Caco-2 (cell line): ENCODE measurements around the gene KLHL36. TPM values are rescaled to one million over a fixed set of nuclear protein-coding genes. Genes with fewer than 3 reads are reported as not detected.

Experiments used
- BruUV-seq: library from RNA; stranded (reverse); fragments of 400-500 nt; replicated peaks from 2 replicates; lab custom pipeline; 2021; lab: Mats Ljungman, UMichigan
- CTCF ChIA-PET: fragments of 300-600 bp; sonication (Branson Sonifier 250); formaldehyde crosslinking; loops from one replicate; lab custom pipeline; 2022; ENCODE audit warnings: antibody characterized with exemption; lab: Charles Lee
- POLR2A ChIA-PET: fragments of 300-600 bp; sonication (Branson Sonifier 250); formaldehyde crosslinking; loops from one replicate; lab custom pipeline; 2022; ENCODE audit warnings: antibody characterized with exemption; lab: Charles Lee
- DNase-seq, 2 experiments: peaks; one replicate each; pipeline versions ENCODE4 v3.0.0 to v3.0.0-alpha.2; 2020 to 2022
- H3K27me3 ChIP-seq: replicated peaks from 2 replicates; pipeline ENCODE4 v1.6.0; 2011; ENCODE audit warnings: low read length; ENCODE audit not compliant: control insufficient read depth, insufficient read depth
- H3K36me3 ChIP-seq: 2 replicates; pipeline ENCODE4 v1.5.1; 2011; ENCODE audit warnings: low read length; ENCODE audit not compliant: control insufficient read depth, insufficient read depth
- H3K4me1 ChIP-seq: fragments of 250-450 bp; sonication (Bioruptor Pico); 2 replicates; pipeline ENCODE4 v1.5.1; 2020; ENCODE audit warnings: mild to moderate bottlenecking
- H3K4me3 ChIP-seq: 2 replicates; pipeline ENCODE4 v1.5.1; 2011; ENCODE audit warnings: low read depth, mild to moderate bottlenecking, control low read depth, low read length
- H3K9me3 ChIP-seq: fragments of 250-450 bp; sonication (Bioruptor Pico); 2 replicates; pipeline ENCODE4 v1.5.1; 2020; ENCODE audit warnings: mild to moderate bottlenecking, moderate library complexity
- H3K27ac Mint-ChIP-seq: one replicate; pipeline ENCODE4 v1.8.0; 2022; ENCODE audit warnings: mixed read lengths; ENCODE audit not compliant: unreplicated experiment
- H3K27me3 Mint-ChIP-seq: one replicate; pipeline ENCODE4 v1.8.0; 2022; ENCODE audit warnings: mixed read lengths; ENCODE audit not compliant: insufficient read depth, unreplicated experiment
- H3K36me3 Mint-ChIP-seq: one replicate; pipeline ENCODE4 v1.8.0; 2022; ENCODE audit warnings: mild to moderate bottlenecking, mixed read lengths; ENCODE audit not compliant: insufficient read depth, unreplicated experiment
- H3K4me1 Mint-ChIP-seq: one replicate; pipeline ENCODE4 v1.8.0; 2022; ENCODE audit warnings: low read depth, mixed read lengths; ENCODE audit not compliant: unreplicated experiment
- H3K4me3 Mint-ChIP-seq: one replicate; pipeline ENCODE4 v1.8.0; 2022; ENCODE audit warnings: mild to moderate bottlenecking, moderate library complexity, mixed read lengths; ENCODE audit not compliant: unreplicated experiment
- H3K9me3 Mint-ChIP-seq: one replicate; pipeline ENCODE4 v1.8.0; 2022; ENCODE audit warnings: mixed read lengths; ENCODE audit not compliant: unreplicated experiment
- intact Hi-C: fragments of 100-400 bp; cut with micrococcal nuclease; formaldehyde crosslinking; loops from one replicate; pipeline ENCODE4 v1.10.0; 2022; ENCODE audit not compliant: unreplicated experiment
- total RNA-seq: library from RNA; stranded (reverse); gene quantifications from 2 replicates; pipeline ENCODE4 v1.2.3, GENCODE V29; 2022
- TF ChIP-seq, protein P1 (sequence below), 2 experiments: fragments of 200-600 bp in 1 of 2; IDR thresholded peaks; 1 replicate in 1 of 2; 2 replicates in 1 of 2; pipeline versions ENCODE4 v1.5.1 to v1.8.0; 2011 to 2022; ENCODE audit warnings: antibody characterized with exemption in 1 of 2, control low read depth in 1 of 2, inconsistent platforms in 1 of 2, low read depth in 1 of 2, low read length in 1 of 2, mild to moderate bottlenecking in 1 of 2, moderate library complexity in 1 of 2; ENCODE audit not compliant: insufficient read depth in 1 of 2, severe bottlenecking in 1 of 2, unreplicated experiment in 1 of 2

The KLHL36 gene
- total RNA-seq, 1 experiment from 2014 or later, result 70.2 TPM

DNA sequence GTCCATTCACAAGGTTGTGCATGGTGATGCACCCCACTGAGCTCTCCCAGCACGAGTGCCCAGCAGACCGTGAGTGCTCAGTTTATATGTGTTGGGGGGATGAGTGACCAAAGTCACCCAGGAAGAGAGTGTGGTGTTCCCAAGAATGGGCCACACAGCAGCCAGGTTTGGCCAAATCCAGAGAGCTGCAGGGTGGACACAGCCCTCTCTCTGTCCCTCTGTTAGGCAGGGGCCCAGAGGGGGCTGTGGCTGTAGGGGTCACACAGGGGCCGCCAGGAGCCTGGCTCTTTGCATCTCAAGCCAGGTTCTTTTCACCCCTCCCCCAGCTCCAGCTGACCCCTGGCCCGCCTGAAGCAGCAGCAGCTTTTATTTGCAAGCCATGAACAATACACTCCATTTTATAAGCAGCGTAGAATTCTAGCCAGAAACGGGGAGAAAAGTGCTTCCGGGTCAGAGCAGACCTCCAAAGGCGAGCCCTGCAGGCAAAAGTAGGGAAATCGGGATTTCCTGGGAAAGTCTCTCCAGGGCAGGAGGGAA, 43.8 kb upstream of the KLHL36 start:
- CTCF ChIA-PET, result interaction anchor here (0.5 kb wide), 1 partner anchor 91 kb away, joined by 3 read pairs; no protein-coding TSS in a partner anchor
- no peaks in the 10 kb centered on the region for H3K4me1 Mint-ChIP-seq
- BruUV-seq, result no TSS peak
- no peak overlapping the region for H3K27ac Mint-ChIP-seq
- DNase-seq, result no peak
- TF ChIP-seq, protein P1, sequence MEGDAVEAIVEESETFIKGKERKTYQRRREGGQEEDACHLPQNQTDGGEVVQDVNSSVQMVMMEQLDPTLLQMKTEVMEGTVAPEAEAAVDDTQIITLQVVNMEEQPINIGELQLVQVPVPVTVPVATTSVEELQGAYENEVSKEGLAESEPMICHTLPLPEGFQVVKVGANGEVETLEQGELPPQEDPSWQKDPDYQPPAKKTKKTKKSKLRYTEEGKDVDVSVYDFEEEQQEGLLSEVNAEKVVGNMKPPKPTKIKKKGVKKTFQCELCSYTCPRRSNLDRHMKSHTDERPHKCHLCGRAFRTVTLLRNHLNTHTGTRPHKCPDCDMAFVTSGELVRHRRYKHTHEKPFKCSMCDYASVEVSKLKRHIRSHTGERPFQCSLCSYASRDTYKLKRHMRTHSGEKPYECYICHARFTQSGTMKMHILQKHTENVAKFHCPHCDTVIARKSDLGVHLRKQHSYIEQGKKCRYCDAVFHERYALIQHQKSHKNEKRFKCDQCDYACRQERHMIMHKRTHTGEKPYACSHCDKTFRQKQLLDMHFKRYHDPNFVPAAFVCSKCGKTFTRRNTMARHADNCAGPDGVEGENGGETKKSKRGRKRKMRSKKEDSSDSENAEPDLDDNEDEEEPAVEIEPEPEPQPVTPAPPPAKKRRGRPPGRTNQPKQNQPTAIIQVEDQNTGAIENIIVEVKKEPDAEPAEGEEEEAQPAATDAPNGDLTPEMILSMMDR (IDR thresholded peaks at IDR 0.05; ENCODE audit: insufficient read depth in 1 of 2, low read depth in 1 of 2, low read length in 1 of 2, severe bottlenecking in 1 of 2, unreplicated experiment in 1 of 2), result no peak
- no peaks in the 10 kb centered on the region for H3K27me3 Mint-ChIP-seq
- peaks cover 66% of the 10 kb centered on the region for H3K36me3 Mint-ChIP-seq
- no peaks in the 10 kb centered on the region; the same call in 1 of the 2 replicates for H3K36me3 ChIP-seq
- POLR2A ChIA-PET, result no interaction called here
- no peaks in the 10 kb centered on the region for H3K9me3 ChIP-seq
- H3K4me1 ChIP-seq, result peaks cover 7% of the 10 kb centered on the region; the same call in 1 of the 2 replicates
- H3K4me3 ChIP-seq, result no peak overlapping the region
- H3K4me3 Mint-ChIP-seq, result no peak overlapping the region
- no peaks in the 10 kb centered on the region for H3K27me3 ChIP-seq
- no peaks in the 10 kb centered on the region for H3K9me3 Mint-ChIP-seq
- intact Hi-C loops, result no loop called here

DNA sequence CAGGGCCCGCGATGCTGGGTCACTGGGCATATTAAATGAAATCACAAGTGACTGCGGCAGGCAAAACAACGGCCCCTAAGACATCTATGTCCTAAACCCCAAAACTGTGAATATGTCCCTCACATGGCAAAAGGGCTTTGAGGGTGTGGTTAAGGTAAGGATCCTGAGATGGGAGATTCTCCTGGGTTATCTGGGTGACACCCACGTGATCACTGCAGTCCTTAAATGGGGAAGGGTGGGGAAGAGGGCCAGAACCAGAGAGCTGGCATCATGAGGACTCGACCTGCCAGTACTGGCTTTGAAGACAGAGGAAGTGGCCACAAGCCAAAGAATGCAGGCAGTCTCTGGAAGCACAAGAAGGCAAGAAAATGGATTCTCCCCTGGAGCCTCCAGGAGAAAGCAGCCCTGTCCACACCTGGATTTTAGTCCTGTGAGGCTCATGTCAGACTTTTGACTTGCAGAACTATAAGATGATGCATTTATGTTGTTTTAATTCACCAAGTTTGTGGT, 42.9 kb upstream of the KLHL36 start:
- CTCF ChIA-PET, result no interaction called here
- no peak overlapping the region for H3K27ac Mint-ChIP-seq

DNA sequence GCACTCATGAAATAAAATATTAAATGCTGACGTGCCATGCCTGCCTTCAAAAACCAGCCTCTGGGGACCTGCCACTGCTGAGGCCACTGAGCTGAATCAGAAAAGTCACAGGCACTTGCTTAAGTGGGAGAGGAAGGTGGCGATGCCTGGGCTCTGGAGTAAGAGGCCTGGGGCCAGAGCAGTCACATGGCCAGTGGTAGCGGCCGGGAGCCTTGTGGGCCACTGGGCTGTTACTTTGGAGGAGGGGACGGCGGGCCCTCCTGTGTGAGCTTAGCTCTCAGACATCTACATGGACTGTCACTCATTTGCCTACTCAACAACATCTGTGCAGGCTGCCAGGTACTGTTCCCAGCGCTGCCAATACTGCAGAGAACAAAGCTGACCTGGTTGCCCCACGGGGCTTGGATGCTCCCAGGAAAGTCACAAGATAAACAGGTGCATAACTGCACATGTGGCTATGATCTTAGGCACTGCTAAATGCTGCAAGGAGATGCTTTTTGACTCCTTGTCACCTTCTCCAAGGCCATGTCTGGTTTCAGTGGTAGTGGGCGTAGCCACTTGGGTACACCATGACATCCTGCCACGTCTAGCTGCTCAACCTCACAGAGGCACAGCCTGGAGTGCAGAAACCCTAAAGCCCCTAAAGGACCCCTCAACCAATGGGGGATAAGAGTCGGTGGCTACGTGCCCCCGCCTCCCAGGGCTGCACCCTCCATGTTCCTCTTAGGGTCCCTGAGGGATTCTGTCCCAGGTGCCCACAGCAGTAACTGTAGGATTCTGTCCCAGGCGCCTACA, 42.0 kb upstream of the KLHL36 start:
- Mint-ChIP-seq H3K36me3 (peaks cover 70% of the 10 kb centered on the region), H3K9me3 (no peaks in the 10 kb centered on the region), H3K27me3 (no peaks in the 10 kb centered on the region), H3K4me3 (no peak overlapping the region), H3K27ac (no peak overlapping the region), H3K4me1 (no peaks in the 10 kb centered on the region)
- Histone ChIP-seq H3K27me3 (no peaks in the 10 kb centered on the region), H3K36me3 (no peaks in the 10 kb centered on the region; the same call in 1 of the 2 replicates), H3K4me1 (peaks cover 5% of the 10 kb centered on the region; the same call in 1 of the 2 replicates), H3K4me3 (no peak overlapping the region), H3K9me3 (no peaks in the 10 kb centered on the region)
- TF ChIP-seq, protein P1 (IDR thresholded peaks at IDR 0.05; ENCODE audit: insufficient read depth in 1 of 2, low read depth in 1 of 2, low read length in 1 of 2, severe bottlenecking in 1 of 2, unreplicated experiment in 1 of 2), result no peak
- no TSS peak for BruUV-seq
- no peak for DNase-seq
- intact Hi-C loops, result no loop called here
- ChIA-PET CTCF (no interaction called here), POLR2A (no interaction called here)

More for the DNA sequence above, 42.9 kb upstream of the KLHL36 start:
- Mint-ChIP-seq H3K36me3 (peaks cover 69% of the 10 kb centered on the region), H3K4me3 (no peak overlapping the region), H3K9me3 (no peaks in the 10 kb centered on the region), H3K4me1 (no peaks in the 10 kb centered on the region), H3K27me3 (no peaks in the 10 kb centered on the region)
- no peaks in the 10 kb centered on the region; the same call in 1 of the 2 replicates for H3K36me3 ChIP-seq
- no peak for DNase-seq
- POLR2A ChIA-PET, result no interaction called here
- H3K9me3 ChIP-seq, result no peaks in the 10 kb centered on the region
- intact Hi-C loops, result no loop called here
- TF ChIP-seq, protein P1 (IDR thresholded peaks at IDR 0.05; ENCODE audit: insufficient read depth in 1 of 2, low read depth in 1 of 2, low read length in 1 of 2, severe bottlenecking in 1 of 2, unreplicated experiment in 1 of 2), result no peak
- H3K4me1 ChIP-seq, result peaks cover 5% of the 10 kb centered on the region; the same call in 1 of the 2 replicates
- BruUV-seq, result no TSS peak
- H3K4me3 ChIP-seq, result no peak overlapping the region
- H3K27me3 ChIP-seq, result no peaks in the 10 kb centered on the region
